Measurements from ENCODE around the gene TBC1D22A.

TBC1D22A gene

GRCh38 chr22:47066616-47066905, 304.1 kb downstream of the TBC1D22A start:
- DNase-seq = no peak

GRCh38 chr22:47067321-47067890, 305.0 kb downstream of the TBC1D22A start:
- no peak for DNase-seq

- DNase-seq = no peak
Measured at GRCh38 chr22:47067911-47068625, 305.6 kb downstream of the TBC1D22A start.

GRCh38 chr22:47068626-47068996, 306.2 kb downstream of the TBC1D22A start:
- no peak for DNase-seq

- DNase-seq = no peak
Measured at GRCh38 chr22:47069270-47069669, 306.8 kb downstream of the TBC1D22A start.

- DNase-seq = peak; percentile 17 to 22 (median 22)
Measured at GRCh38 chr22:47071078-47071806, 308.8 kb downstream of the TBC1D22A start.

- DNase-seq = no peak
Measured at GRCh38 chr22:47071807-47072641, 309.6 kb downstream of the TBC1D22A start.

- no peak for DNase-seq
Measured at GRCh38 chr22:47072642-47072967, 310.2 kb downstream of the TBC1D22A start.

GRCh38 chr22:47073075-47073474, 310.6 kb downstream of the TBC1D22A start:
- no peak for DNase-seq

GRCh38 chr22:47074105-47074504, 311.7 kb downstream of the TBC1D22A start:
- no peak for DNase-seq

GRCh38 chr22:47075568-47075967, 313.1 kb downstream of the TBC1D22A start:
- DNase-seq = no peak

- DNase-seq = no peak
Measured at GRCh38 chr22:47076758-47077157, 314.3 kb downstream of the TBC1D22A start.

- no peak for DNase-seq
Measured at GRCh38 chr22:47080100-47080499, 317.6 kb downstream of the TBC1D22A start.

- DNase-seq = no peak
Measured at GRCh38 chr22:47082505-47082904, 320.1 kb downstream of the TBC1D22A start.

- DNase-seq = no peak
Measured at GRCh38 chr22:47083379-47083986, 321.0 kb downstream of the TBC1D22A start.

GRCh38 chr22:47084226-47084625, 321.8 kb downstream of the TBC1D22A start:
- no peak for DNase-seq

GRCh38 chr22:47086596-47087248, 324.3 kb downstream of the TBC1D22A start:
- DNase-seq = no peak

- DNase-seq = no peak
Measured at GRCh38 chr22:47088480-47089158, 326.2 kb downstream of the TBC1D22A start.

GRCh38 chr22:47089374-47089773, 326.9 kb downstream of the TBC1D22A start:
- DNase-seq = no peak

- no peak for DNase-seq
Measured at GRCh38 chr22:47089796-47090460, 327.5 kb downstream of the TBC1D22A start.

GRCh38 chr22:47090591-47091245, 328.3 kb downstream of the TBC1D22A start:
- no peak for DNase-seq
